Body of pancreas (tissue), 4 donors: ENCODE results near the gene TMEM250. TPM values are rescaled to one million over a fixed set of nuclear protein-coding genes. Genes with fewer than 3 reads are reported as not detected.
A peak's percentile ranks its signal among the peaks of the same experiment; 100 is the strongest.

Experiments used
- ATAC-seq: fragments of 150-250 bp; one replicate; pipeline ENCODE4 v1.9.1; 2016
- DNase-seq, 4 donors: peaks; one replicate each; pipeline ENCODE4 v3.0.0-alpha.2; 2019
- H3K27ac ChIP-seq, 4 donors: fragments of 200-600 bp; sonication (generic); 1 replicate in 3 of 4; 2 replicates in 1 of 4; pipeline versions ENCODE4 v1.5.1 to v1.6.1; 2016 to 2019; ENCODE audit warnings: mild to moderate bottlenecking in 1 of 4, mixed read lengths in 1 of 4, moderate library complexity in 1 of 4
- H3K27me3 ChIP-seq, 2 donors: fragments of 200-600 bp; sonication (generic); one replicate each; pipeline ENCODE4 v1.6.0; 2016; ENCODE audit warnings: mild to moderate bottlenecking in 1 of 2
- H3K36me3 ChIP-seq, 2 donors: fragments of 200-600 bp; sonication (generic); replicated peaks in 1 of 2; 2 replicates each; pipeline ENCODE4 v1.5.1; 2016; ENCODE audit warnings: low read depth in 2 of 2; ENCODE audit not compliant: insufficient read depth in 1 of 2
- H3K4me1 ChIP-seq: fragments of 200-600 bp; sonication (generic); one replicate; pipeline ENCODE4 v1.6.0; 2016
- H3K4me3 ChIP-seq, 2 donors: fragments of 200-600 bp; sonication (generic); 1 replicate in 1 of 2; 2 replicates in 1 of 2; pipeline ENCODE4 v1.5.1; 2016 to 2019
- H3K9me3 ChIP-seq, 3 donors: fragments of 200-600 bp; sonication (generic); 1 replicate in 2 of 3; 2 replicates in 1 of 3; pipeline ENCODE4 v1.5.1; 2016
- CTCF ChIP-seq, 7 experiments: fragments of 450-650 bp in 4 of 7; fragments of 200-600 bp in 3 of 7; sonication (generic) in 3 of 7; IDR thresholded peaks; one replicate each; pipeline ENCODE4 v1.5.1; 2016 to 2019; ENCODE audit warnings: antibody characterized with exemption in 7 of 7
- POLR2A ChIP-seq, 3 donors: fragments of 450-650 bp; IDR thresholded peaks; one replicate each; pipeline ENCODE4 v1.6.1; 2016; ENCODE audit warnings: antibody characterized with exemption in 3 of 3, mild to moderate bottlenecking in 2 of 3
- WGBS, 2 donors: methylation state at CpG; one replicate each; pipeline ENCODE4 v1.1.5; 2017; 5-methylcytosine and 5-hydroxymethylcytosine counted together
- intact Hi-C: fragments of 100-400 bp; cut with DNase I; formaldehyde crosslinking; loops from one replicate; pipeline ENCODE4 v1.15.1; 2023
- total RNA-seq, 2 donors: library from RNA; depleted of rRNA; stranded (reverse); fragments of >200 nt; gene quantifications; one replicate each; pipeline ENCODE4 v1.1.0, GENCODE V29; 2016

TMEM250 gene
- total RNA-seq, 2 donors from 2014 or later: 21.3 to 47.1 TPM

GRCh38 chr9:136127313-136127712, 8.6 kb upstream of the TMEM250 start:
- no peak for TF ChIP-seq POLR2A (IDR thresholded peaks at IDR 0.05)
- TF ChIP-seq CTCF (IDR thresholded peaks at IDR 0.05): no peak
- Histone ChIP-seq H3K27me3 (no peaks in the 10 kb centered on the region), H3K4me3 (no peak overlapping the region), H3K27ac (no peak overlapping the region), H3K4me1 (peaks cover 28% of the 10 kb centered on the region), H3K36me3 (no peaks in the 10 kb centered on the region), H3K9me3 (no peaks in the 10 kb centered on the region)
- intact Hi-C loops: loop anchor here (10.0 kb wide), 1 partner anchor 423 kb away; the partner anchor contains the start of gene KCNT1
- DNase-seq (no peak), ATAC-seq (no peak)
- 71 to 81% methylated on average over 4 to 16 of the region's 18 CpGs for WGBS, 2 donors

DNA sequence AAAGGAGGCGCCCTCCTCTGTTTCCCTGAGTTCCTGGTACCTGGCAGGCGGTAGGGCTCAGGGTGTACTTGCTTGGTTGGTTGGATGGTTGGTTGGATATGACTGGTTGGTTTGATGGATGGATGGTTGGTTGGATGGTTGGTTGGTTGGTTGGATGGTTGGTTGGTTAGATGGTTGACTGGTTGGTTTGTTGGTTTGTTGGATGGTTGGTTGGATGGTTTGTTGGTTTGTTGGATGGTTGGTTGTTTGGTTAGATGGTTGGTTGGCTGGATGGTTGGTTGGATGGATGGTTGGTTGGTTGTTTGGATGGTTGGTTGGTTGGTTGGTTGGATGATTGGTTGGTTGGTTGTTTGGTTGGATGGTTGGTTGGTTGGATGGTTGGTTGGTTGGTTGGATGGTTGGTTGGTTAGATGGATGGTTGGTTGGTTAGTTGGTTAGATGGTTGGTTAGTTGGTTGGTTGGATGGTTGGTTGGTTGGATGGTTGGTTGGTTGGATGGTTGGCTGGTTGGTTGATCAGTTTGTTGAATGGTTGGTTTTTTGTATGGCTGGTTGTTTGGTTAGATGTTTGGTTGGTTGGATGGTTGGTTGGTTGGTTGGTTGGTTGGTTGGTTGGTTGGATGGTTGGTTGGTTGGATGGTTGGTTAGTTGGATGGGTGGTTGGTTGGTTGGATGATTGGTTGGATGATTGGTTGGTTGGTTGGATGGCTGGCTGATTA, 6.5 kb upstream of the TMEM250 start:
- no peak for ATAC-seq
- DNase-seq: no peak

DNA sequence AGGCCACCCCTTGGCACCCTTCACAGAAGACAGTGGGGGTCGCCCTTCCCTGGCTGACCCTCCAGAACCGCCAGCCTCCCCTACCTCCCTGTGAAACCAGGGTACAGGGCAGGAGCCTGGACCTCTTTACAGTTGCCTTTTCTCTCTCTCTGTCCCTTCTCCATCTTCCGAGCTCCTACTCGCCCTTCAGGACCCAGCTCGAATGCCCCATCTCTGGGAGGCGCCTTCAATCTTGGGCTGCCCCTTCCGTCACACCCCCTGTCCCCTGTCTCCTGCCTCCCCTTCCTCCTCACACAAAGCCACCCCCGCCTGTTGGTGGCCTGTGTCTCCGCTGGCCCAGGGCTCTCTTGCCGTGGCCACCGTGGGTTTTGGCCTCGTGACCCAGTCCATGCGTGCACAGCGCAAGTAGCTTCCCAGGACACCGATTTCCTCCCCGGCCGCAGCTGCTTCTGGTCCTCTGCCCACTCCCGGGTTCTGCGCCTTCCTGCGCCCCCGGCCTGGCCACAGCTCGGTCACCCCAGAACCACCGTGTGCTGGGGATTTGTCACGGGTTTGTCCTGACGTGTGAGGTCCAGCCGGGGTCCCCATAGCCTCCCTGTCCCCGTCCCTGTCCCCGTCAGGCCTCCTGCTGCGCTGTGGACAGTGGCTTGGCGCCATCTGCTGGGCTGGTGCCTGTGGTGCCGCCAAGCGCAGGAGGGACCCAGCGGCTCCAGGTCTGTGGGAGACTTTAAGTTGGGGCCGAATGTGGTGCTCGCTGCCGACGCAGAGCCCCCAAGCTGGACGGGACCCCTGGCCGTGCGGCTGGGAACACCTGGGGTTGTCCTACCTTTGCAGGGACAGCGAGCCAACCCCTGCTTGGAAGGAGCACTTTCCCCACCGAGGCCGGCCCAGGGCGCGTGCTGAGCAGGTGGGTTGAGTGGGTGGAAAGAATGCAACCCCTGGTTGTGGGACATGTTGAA, 4.0 kb upstream of the TMEM250 start:
- TF ChIP-seq CTCF (IDR thresholded peaks at IDR 0.05) (peak; percentile 89 to 99 (median 96)), POLR2A (IDR thresholded peaks at IDR 0.05) (no peak)
- 21 to 22% methylated on average over 19 to 44 of the region's 45 CpGs for WGBS, 2 donors
- ATAC-seq: peak; percentile 22
- H3K27ac ChIP-seq: no peak overlapping the region
- no peak overlapping the region for H3K4me3 ChIP-seq
- no peaks in the 10 kb centered on the region for H3K27me3 ChIP-seq
- no peaks in the 10 kb centered on the region for H3K36me3 ChIP-seq
- peaks cover 21% of the 10 kb centered on the region for H3K4me1 ChIP-seq
- no peaks in the 10 kb centered on the region for H3K9me3 ChIP-seq
- DNase-seq: peak; percentile 67 to 83 (median 78)
- intact Hi-C loops: loop anchor here (5.0 to 10.0 kb wide), 2 partner anchors 255 to 418 kb away; partner anchors contain the start of gene KCNT1

More for the DNA sequence above, 6.5 kb upstream of the TMEM250 start:
- no peak overlapping the region for H3K27ac ChIP-seq
- no peak for TF ChIP-seq CTCF (IDR thresholded peaks at IDR 0.05)
- intact Hi-C loops: loop anchor here (2.0 to 10.0 kb wide), 3 partner anchors 156 to 420 kb away; partner anchors contain the start of gene KCNT1
- no peak overlapping the region for H3K4me3 ChIP-seq
- WGBS, 2 donors: 57 to 65% methylated on average over 2 of the region's 2 CpGs
- H3K4me1 ChIP-seq: peaks cover 9% of the 10 kb centered on the region
- H3K9me3 ChIP-seq: no peaks in the 10 kb centered on the region
- no peaks in the 10 kb centered on the region for H3K27me3 ChIP-seq
- H3K36me3 ChIP-seq: no peaks in the 10 kb centered on the region

GRCh38 chr9:136121801-136122200, 3.1 kb upstream of the TMEM250 start:
- 68 to 84% methylated on average over 6 to 9 of the region's 9 CpGs for WGBS, 2 donors
- Histone ChIP-seq H3K36me3 (no peaks in the 10 kb centered on the region), H3K9me3 (no peaks in the 10 kb centered on the region), H3K27me3 (no peaks in the 10 kb centered on the region), H3K4me1 (peaks cover 30% of the 10 kb centered on the region), H3K4me3 (no peak overlapping the region), H3K27ac (no peak overlapping the region)
- ATAC-seq: no peak
- TF ChIP-seq POLR2A (IDR thresholded peaks at IDR 0.05): no peak
- no peak for TF ChIP-seq CTCF (IDR thresholded peaks at IDR 0.05)
- no peak for DNase-seq
- intact Hi-C loops: loop anchor here (5.0 to 10.0 kb wide), 2 partner anchors 254 to 417 kb away; partner anchors contain the start of gene KCNT1
